Measurements from ENCODE around the gene SPOCK1.
A peak's percentile ranks its signal among the peaks of the same experiment; 100 is the strongest.

Gene SPOCK1

DNA sequence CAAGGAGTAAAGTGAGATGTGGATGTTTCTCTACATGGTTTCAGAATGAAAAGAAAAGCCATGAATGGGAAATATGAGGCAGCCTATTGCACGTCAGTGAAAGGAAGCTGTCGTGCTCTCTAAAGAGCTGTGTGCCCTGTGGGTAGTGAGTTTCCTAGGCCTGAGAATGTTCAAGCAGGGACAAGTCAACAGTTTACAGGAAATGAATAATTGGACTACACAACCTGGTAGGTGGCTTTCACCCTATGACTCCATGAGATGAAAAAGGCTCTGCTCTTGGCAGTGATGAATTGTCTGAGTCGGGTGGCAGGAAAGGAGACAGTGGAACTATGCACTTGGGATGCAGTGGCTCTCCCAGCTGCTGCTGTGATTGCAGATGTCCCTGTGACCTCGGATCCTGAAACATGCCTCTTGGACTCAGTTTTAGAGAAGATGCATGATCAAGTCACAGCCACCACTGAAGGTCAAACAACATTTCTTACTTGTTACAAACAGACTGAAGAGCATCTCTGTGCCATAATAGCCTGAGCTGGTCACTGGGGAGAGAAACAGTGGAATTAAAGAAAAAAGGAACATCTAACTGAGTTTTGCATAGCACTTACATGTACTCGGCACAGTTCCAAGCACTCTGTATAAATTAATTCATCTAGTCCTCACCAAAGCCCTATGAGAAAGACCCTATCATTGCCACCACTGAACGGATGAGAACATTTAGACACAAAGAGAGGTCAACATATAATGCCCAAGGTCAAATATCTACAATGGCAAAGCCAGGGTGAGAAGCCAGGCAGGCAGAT lies 293.7 kb downstream of the SPOCK1 start:
- TF ChIP-seq, protein P1, sequence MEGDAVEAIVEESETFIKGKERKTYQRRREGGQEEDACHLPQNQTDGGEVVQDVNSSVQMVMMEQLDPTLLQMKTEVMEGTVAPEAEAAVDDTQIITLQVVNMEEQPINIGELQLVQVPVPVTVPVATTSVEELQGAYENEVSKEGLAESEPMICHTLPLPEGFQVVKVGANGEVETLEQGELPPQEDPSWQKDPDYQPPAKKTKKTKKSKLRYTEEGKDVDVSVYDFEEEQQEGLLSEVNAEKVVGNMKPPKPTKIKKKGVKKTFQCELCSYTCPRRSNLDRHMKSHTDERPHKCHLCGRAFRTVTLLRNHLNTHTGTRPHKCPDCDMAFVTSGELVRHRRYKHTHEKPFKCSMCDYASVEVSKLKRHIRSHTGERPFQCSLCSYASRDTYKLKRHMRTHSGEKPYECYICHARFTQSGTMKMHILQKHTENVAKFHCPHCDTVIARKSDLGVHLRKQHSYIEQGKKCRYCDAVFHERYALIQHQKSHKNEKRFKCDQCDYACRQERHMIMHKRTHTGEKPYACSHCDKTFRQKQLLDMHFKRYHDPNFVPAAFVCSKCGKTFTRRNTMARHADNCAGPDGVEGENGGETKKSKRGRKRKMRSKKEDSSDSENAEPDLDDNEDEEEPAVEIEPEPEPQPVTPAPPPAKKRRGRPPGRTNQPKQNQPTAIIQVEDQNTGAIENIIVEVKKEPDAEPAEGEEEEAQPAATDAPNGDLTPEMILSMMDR (IDR thresholded peaks at IDR 0.05; ENCODE audit: control insufficient read depth, extremely low read depth, insufficient read depth): no peak
- no peak for DNase-seq (ENCODE audit: low read depth)
- H3K4me3 ChIP-seq (ENCODE audit: low read depth, low read length): no peak overlapping the region

DNA sequence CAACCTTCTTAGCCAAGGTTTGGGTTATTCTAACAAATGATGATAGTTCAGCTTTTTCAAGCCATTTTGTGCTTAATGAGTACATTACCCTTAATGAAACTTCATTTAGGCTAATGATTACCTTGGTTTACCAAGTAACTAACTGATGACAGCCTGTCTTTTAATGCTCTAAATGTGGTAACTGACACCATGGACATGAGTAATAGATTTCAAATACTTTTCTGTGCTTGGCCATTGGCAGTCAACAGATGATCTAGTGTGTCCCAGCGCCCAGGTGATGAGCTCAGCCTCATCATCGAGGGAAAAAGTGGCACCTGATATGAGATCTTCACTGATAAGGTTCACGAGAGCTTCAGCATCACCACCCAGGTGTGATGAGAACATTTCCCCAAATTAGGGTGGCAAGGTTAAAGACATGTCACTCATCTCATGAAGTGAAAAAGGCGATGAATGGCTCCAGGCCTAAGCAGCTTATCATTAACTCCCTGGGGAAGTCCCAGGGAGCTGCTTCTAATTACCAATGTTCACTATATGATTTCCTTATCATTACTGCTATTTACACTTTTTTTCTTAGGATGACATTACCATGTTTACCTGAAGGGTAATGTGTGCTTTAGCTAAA lies 296.0 kb downstream of the SPOCK1 start:
- H3K4me3 ChIP-seq (ENCODE audit: low read depth, low read length): no peak overlapping the region
- TF ChIP-seq, protein P1 (IDR thresholded peaks at IDR 0.05; ENCODE audit: control insufficient read depth, extremely low read depth, insufficient read depth): no peak
- no peak for DNase-seq (ENCODE audit: low read depth)

DNA sequence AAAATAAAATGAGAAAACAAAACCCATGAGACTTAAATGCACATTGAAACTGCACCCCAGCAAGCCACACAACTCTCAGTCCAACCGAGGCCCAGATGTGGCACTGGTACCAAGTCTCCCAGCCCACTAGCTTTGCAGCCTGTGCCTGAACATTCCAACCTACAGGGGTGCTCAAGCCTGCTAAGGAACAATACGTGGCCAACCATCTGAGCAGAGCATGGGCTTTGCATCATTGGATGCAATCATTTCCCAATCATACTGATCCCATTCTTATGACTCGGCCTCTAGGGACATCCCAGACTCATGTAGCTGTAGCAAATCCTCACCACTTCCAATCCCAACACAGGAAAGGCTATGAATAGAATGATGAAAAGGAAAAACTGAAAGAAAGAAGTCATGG lies 297.2 kb downstream of the SPOCK1 start:
- DNase-seq (ENCODE audit: low read depth): no peak
- TF ChIP-seq, protein P1 (IDR thresholded peaks at IDR 0.05; ENCODE audit: control insufficient read depth, extremely low read depth, insufficient read depth): no peak
- no peak overlapping the region for H3K4me3 ChIP-seq (ENCODE audit: low read depth, low read length)

DNA sequence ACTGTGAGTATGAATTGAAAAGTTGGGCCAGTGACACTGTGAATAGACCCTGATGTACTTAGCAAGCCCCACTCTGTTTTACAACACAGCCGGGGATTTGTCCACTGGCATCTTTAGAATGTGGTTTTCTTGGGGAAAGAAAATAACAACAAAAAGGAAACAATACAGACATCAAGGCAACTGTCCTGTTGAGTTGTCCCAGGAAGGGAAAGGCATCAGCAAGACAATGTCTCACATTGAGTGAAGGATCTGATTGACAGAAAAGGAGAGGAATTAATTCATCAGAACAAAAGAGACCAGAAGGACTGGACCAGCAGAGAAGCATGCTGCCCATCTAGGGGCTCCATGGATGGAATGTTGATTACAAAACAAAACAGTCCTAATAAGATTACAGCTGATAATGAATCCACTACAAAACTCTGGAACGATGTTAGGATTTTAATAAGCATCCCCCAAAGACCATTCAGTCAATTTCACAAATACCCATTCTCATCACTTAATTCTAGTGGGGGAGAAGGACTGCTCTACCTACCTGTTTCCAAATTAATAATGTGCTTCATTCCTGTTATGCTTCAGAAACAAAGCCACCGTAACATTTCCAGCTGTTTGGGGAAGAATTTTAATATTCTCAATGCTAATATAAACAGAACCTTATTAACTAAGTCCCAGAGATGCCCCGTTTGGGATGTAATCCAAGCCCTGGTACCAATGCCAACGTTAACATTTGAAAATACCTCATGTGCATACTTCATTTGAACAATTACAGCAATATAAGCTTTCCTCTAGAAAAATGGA lies 298.0 kb downstream of the SPOCK1 start:
- DNase-seq (ENCODE audit: low read depth): no peak
- H3K4me3 ChIP-seq (ENCODE audit: low read depth, low read length): no peak overlapping the region
- TF ChIP-seq, protein P1 (IDR thresholded peaks at IDR 0.05; ENCODE audit: control insufficient read depth, extremely low read depth, insufficient read depth): no peak

DNA sequence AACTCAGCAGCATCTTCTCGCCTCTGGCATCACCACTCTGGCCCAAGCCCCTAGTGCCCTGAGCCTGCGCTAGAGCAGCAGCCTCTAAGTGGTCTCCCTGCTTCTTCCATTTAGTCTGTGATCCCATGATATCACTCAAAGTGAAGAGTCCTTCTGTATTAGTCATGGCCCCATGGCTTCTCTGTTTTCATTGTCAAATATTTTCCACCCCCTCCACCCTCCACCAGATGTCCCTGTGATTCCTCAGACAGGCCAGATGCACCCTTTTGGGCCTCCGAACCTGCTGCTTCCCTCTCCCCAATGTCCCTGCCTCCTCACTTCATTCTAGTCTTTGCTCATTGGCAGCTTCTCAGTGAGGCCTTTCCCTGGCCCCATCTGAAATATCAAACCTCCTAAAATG lies 299.2 kb downstream of the SPOCK1 start:
- TF ChIP-seq, protein P1 (IDR thresholded peaks at IDR 0.05; ENCODE audit: control insufficient read depth, extremely low read depth, insufficient read depth): peak; percentile 28; the same call in 1 of the 2 replicates
- no peak overlapping the region for H3K4me3 ChIP-seq (ENCODE audit: low read depth, low read length)
- DNase-seq (ENCODE audit: low read depth): no peak

DNA sequence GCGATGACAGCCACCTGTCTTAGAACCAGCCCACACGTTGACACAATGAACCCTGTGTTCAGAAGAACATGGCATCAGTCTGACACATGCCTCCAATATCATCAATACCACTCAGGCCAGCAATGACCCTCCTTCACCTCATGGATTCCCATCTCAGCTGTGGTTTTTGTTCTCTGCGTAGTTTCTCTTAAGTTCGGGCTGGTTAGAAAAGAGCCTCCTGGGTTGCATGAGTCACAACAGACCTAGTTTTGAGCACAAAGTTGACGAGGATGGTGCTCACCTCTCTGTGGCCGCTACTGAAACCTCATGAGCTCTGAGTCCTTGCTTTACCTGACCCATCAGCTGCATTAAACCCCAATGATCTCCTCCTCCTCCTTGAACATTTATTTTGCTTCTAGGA lies 299.9 kb downstream of the SPOCK1 start:
- TF ChIP-seq, protein P1 (IDR thresholded peaks at IDR 0.05; ENCODE audit: control insufficient read depth, extremely low read depth, insufficient read depth): no peak
- no peak for DNase-seq (ENCODE audit: low read depth)
- H3K4me3 ChIP-seq (ENCODE audit: low read depth, low read length): no peak overlapping the region
